H9 (cell line): ENCODE measurements around the gene CLOCK. TPM values are rescaled to one million over a fixed set of nuclear protein-coding genes. Genes with fewer than 3 reads are reported as not detected.

Experiments used
- DNase-seq: peaks from one replicate; pipeline ENCODE4 v3.0.0-alpha.2; 2017
- H2AFZ ChIP-seq: one replicate; pipeline ENCODE4 v1.6.1; 2013; ENCODE audit warnings: mild to moderate bottlenecking, low read length, control low read depth, moderate library complexity
- H2AK5ac ChIP-seq: 2 replicates; pipeline ENCODE4 v1.6.1; 2013; ENCODE audit warnings: low read length, control low read depth, mixed read lengths; ENCODE audit not compliant: insufficient read length
- H2BK120ac ChIP-seq: one replicate; pipeline ENCODE4 v1.6.1; 2013; ENCODE audit warnings: low read depth, mild to moderate bottlenecking, low read length, control low read depth, inconsistent platforms; ENCODE audit not compliant: poor library complexity, severe bottlenecking
- H2BK12ac ChIP-seq: 2 replicates; pipeline ENCODE4 v1.6.1; 2013; ENCODE audit warnings: low read length, control low read depth, mixed read lengths, low read depth; ENCODE audit not compliant: insufficient read length
- H2BK15ac ChIP-seq: 2 replicates; pipeline ENCODE4 v1.6.1; 2013; ENCODE audit warnings: low read depth, low read length, control low read depth
- H2BK20ac ChIP-seq: one replicate; pipeline ENCODE4 v1.6.1; 2013; ENCODE audit warnings: low read depth, mild to moderate bottlenecking, low read length, control low read depth, inconsistent platforms; ENCODE audit not compliant: poor library complexity, severe bottlenecking
- H2BK5ac ChIP-seq: 2 replicates; pipeline ENCODE4 v1.6.1; 2013; ENCODE audit warnings: low read length, control low read depth, mixed read lengths; ENCODE audit not compliant: insufficient read length
- H3K14ac ChIP-seq: 2 replicates; pipeline ENCODE4 v1.6.1; 2013; ENCODE audit warnings: low read length, control low read depth; ENCODE audit not compliant: insufficient read depth
- H3K18ac ChIP-seq: 2 replicates; pipeline ENCODE4 v1.6.1; 2013; ENCODE audit warnings: low read depth, mild to moderate bottlenecking, mixed read lengths, low read length, control low read depth; ENCODE audit not compliant: insufficient read length
- H3K23ac ChIP-seq: 2 replicates; pipeline ENCODE4 v1.6.1; 2013; ENCODE audit warnings: low read length, control low read depth, mixed read lengths, low read depth; ENCODE audit not compliant: insufficient read length
- H3K23me2 ChIP-seq: 2 replicates; pipeline ENCODE4 v1.6.1; 2013; ENCODE audit warnings: low read depth, mild to moderate bottlenecking, mixed read lengths, low read length, control low read depth; ENCODE audit not compliant: insufficient read length, poor library complexity, severe bottlenecking
- H3K27ac ChIP-seq: 2 replicates; pipeline ENCODE4 v1.5.1; 2013; ENCODE audit warnings: low read length, control low read depth, mixed read lengths, low read depth; ENCODE audit not compliant: insufficient read length
- H3K27me3 ChIP-seq: 2 replicates; pipeline ENCODE4 v1.6.1; 2013; ENCODE audit warnings: low read length, control low read depth, inconsistent platforms; ENCODE audit not compliant: insufficient read depth
- H3K4ac ChIP-seq: 2 replicates; pipeline ENCODE4 v1.6.1; 2013; ENCODE audit warnings: low read depth, mild to moderate bottlenecking, control low read depth, inconsistent platforms, low read length, moderate library complexity
- H3K4me1 ChIP-seq: 2 replicates; pipeline ENCODE4 v1.6.1; 2013; ENCODE audit warnings: low read length, control low read depth, inconsistent platforms; ENCODE audit not compliant: insufficient read depth
- H3K4me2 ChIP-seq: 2 replicates; pipeline ENCODE4 v1.6.1; 2013; ENCODE audit warnings: low read length, control low read depth, mixed read lengths; ENCODE audit not compliant: insufficient read length, insufficient read depth
- H3K56ac ChIP-seq: 2 replicates; pipeline ENCODE4 v1.6.1; 2013; ENCODE audit warnings: low read depth, mild to moderate bottlenecking, mixed read lengths, low read length, control low read depth; ENCODE audit not compliant: insufficient read length
- H3K79me1 ChIP-seq: 2 replicates; pipeline ENCODE4 v1.6.1; 2013; ENCODE audit warnings: low read depth, mild to moderate bottlenecking, moderate library complexity, low read length, control low read depth, inconsistent platforms; ENCODE audit not compliant: insufficient read depth, poor library complexity, severe bottlenecking
- H3K79me2 ChIP-seq: 2 replicates; pipeline ENCODE4 v1.6.1; 2013; ENCODE audit warnings: low read length, control low read depth, inconsistent platforms; ENCODE audit not compliant: insufficient read depth
- H3K9ac ChIP-seq: 2 replicates; pipeline ENCODE4 v1.6.1; 2013; ENCODE audit warnings: low read length, control low read depth, mixed read lengths; ENCODE audit not compliant: insufficient read length; ENCODE audit errors: extremely low read depth
- H3K9me3 ChIP-seq: one replicate; pipeline ENCODE4 v1.6.1; 2013; ENCODE audit warnings: low read depth, low read length, inconsistent platforms; ENCODE audit not compliant: control insufficient read depth
- H3T11ph ChIP-seq: one replicate; pipeline ENCODE4 v1.6.1; 2013; ENCODE audit warnings: mild to moderate bottlenecking, low read length, control low read depth, inconsistent platforms
- H4K20me1 ChIP-seq: one replicate; pipeline ENCODE4 v1.6.1; 2013; ENCODE audit not compliant: control insufficient read depth, insufficient read length, insufficient read depth
- H4K5ac ChIP-seq: 2 replicates; pipeline ENCODE4 v1.6.1; 2013; ENCODE audit warnings: low read depth, mild to moderate bottlenecking, mixed read lengths, low read length, control low read depth; ENCODE audit not compliant: insufficient read length
- H4K8ac ChIP-seq: replicated peaks from 2 replicates; pipeline ENCODE4 v1.6.1; 2013; ENCODE audit warnings: low read length, control low read depth, mixed read lengths, low read depth; ENCODE audit not compliant: insufficient read length
- H4K91ac ChIP-seq: 2 replicates; pipeline ENCODE4 v1.6.1; 2013; ENCODE audit warnings: low read depth, mild to moderate bottlenecking, moderate library complexity, mixed read lengths, low read length, control low read depth; ENCODE audit not compliant: insufficient read length
- H3K27ac Mint-ChIP-seq, 3 experiments: 2 replicates in 2 of 3; 3 replicates in 1 of 3; pipeline ENCODE4 v1.8.0; 2020 to 2021; ENCODE audit warnings: mixed read lengths in 3 of 3, mild to moderate bottlenecking in 1 of 3, moderate library complexity in 1 of 3
- H3K27me3 Mint-ChIP-seq: 2 replicates; pipeline ENCODE4 v1.8.0; 2021; ENCODE audit warnings: low read depth, mild to moderate bottlenecking, moderate library complexity, mixed read lengths
- H3K36me3 Mint-ChIP-seq, 3 experiments: 2 replicates in 2 of 3; 3 replicates in 1 of 3; pipeline ENCODE4 v1.8.0; 2020 to 2021; ENCODE audit warnings: low read depth in 3 of 3, mixed read lengths in 3 of 3; ENCODE audit not compliant: insufficient read depth in 1 of 3
- H3K4me1 Mint-ChIP-seq, 2 experiments: 2 replicates each; pipeline ENCODE4 v1.8.0; 2020; ENCODE audit warnings: mixed read lengths in 2 of 2
- H3K4me3 Mint-ChIP-seq, 2 experiments: 2 replicates in 1 of 2; 3 replicates in 1 of 2; pipeline ENCODE4 v1.8.0; 2020 to 2021; ENCODE audit warnings: mild to moderate bottlenecking in 2 of 2, mixed read lengths in 2 of 2, moderate library complexity in 1 of 2
- H3K9me3 Mint-ChIP-seq, 2 experiments: 2 replicates in 1 of 2; 3 replicates in 1 of 2; pipeline ENCODE4 v1.8.0; 2020; ENCODE audit warnings: mild to moderate bottlenecking in 2 of 2, mixed read lengths in 2 of 2, moderate library complexity in 1 of 2
- WGBS: extraction: QIAGEN DNeasy Blood & Tissue Kit; methylation state at CpG from one replicate; pipeline ENCODE4 v1.1.7; 2013; ENCODE audit warnings: missing lambda C conversion rate, low lambda C conversion rate, mixed read lengths; ENCODE audit not compliant: insufficient read length; ENCODE audit errors: extremely low coverage; 5-methylcytosine and 5-hydroxymethylcytosine counted together
- total RNA-seq: library from RNA; stranded (reverse); gene quantifications from 2 replicates; pipeline ENCODE4 v1.2.1, GENCODE V29; 2021
- TF ChIP-seq, protein P1 (sequence below): fragments of 200-600 bp; sonication (generic); conservative IDR thresholded peaks from 3 replicates; pipeline ENCODE4 v1.8.0; 2021; ENCODE audit warnings: antibody characterized with exemption, mild to moderate bottlenecking

CLOCK gene
- total RNA-seq, 1 experiment from 2014 or later: 16.2 TPM

DNA sequence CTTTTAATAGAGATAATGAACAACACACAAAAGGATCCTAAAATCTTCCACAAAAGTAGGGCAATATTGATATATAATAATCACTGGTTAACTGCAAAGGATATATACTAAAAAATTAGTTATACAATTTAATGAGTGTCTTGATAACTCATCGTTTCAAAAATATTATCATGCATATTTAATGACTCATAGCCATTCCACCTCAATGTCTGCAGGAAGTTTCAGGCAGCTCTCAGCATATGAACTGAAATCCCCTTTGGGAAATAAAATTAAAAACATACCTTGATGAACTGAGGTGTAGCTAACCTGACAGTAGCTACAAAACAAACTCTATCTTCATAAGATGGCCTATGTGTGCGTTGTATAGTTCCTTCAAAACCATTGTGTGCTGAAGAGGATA lies 88.1 kb downstream of the CLOCK start:
- Histone ChIP-seq H3K9ac (no peak overlapping the region), H2BK120ac (no peak overlapping the region), H3K56ac (no peak overlapping the region), H2BK12ac (no peak overlapping the region), H3T11ph (no peak overlapping the region), H2AFZ (no peak overlapping the region), H3K79me2 (no peaks in the 10 kb centered on the region), H3K23me2 (no peaks in the 10 kb centered on the region), H2BK20ac (no peak overlapping the region), H2BK5ac (no peak overlapping the region), H3K79me1 (no peaks in the 10 kb centered on the region), H3K27ac (no peak overlapping the region), H4K8ac (no peak overlapping the region), H4K20me1 (no peaks in the 10 kb centered on the region), H3K18ac (no peak overlapping the region), H3K14ac (no peak overlapping the region), H3K4me2 (no peak overlapping the region), H3K23ac (no peak overlapping the region), H4K91ac (no peak overlapping the region), H3K4me1 (no peaks in the 10 kb centered on the region), H4K5ac (no peak overlapping the region), H3K4ac (no peak overlapping the region), H3K27me3 (no peaks in the 10 kb centered on the region), H2AK5ac (no peak overlapping the region), H3K9me3 (no peaks in the 10 kb centered on the region), H2BK15ac (no peak overlapping the region)
- Mint-ChIP-seq H3K4me3 (no peak overlapping the region), H3K27me3 (no peaks in the 10 kb centered on the region), H3K27ac (no peak overlapping the region), H3K4me1 (no peaks in the 10 kb centered on the region), H3K36me3 (peaks cover 0 to 12% (median 6%) of the 10 kb centered on the region in 3 experiments; a peak in 4 of 7 replicates), H3K9me3 (no peaks in the 10 kb centered on the region)
- no CpG with 5 or more reads among the region's 2 CpGs for WGBS
- DNase-seq: no peak
- TF ChIP-seq, protein P1, sequence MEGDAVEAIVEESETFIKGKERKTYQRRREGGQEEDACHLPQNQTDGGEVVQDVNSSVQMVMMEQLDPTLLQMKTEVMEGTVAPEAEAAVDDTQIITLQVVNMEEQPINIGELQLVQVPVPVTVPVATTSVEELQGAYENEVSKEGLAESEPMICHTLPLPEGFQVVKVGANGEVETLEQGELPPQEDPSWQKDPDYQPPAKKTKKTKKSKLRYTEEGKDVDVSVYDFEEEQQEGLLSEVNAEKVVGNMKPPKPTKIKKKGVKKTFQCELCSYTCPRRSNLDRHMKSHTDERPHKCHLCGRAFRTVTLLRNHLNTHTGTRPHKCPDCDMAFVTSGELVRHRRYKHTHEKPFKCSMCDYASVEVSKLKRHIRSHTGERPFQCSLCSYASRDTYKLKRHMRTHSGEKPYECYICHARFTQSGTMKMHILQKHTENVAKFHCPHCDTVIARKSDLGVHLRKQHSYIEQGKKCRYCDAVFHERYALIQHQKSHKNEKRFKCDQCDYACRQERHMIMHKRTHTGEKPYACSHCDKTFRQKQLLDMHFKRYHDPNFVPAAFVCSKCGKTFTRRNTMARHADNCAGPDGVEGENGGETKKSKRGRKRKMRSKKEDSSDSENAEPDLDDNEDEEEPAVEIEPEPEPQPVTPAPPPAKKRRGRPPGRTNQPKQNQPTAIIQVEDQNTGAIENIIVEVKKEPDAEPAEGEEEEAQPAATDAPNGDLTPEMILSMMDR: no peak
